SIG-M5 (cell line): Measurements from ENCODE around the gene TMEM72.

Source experiments
- DNase-seq: peaks from one replicate; lab custom pipeline; 2025; lab: John Stamatoyannopoulos, UW

TMEM72 gene

DNA sequence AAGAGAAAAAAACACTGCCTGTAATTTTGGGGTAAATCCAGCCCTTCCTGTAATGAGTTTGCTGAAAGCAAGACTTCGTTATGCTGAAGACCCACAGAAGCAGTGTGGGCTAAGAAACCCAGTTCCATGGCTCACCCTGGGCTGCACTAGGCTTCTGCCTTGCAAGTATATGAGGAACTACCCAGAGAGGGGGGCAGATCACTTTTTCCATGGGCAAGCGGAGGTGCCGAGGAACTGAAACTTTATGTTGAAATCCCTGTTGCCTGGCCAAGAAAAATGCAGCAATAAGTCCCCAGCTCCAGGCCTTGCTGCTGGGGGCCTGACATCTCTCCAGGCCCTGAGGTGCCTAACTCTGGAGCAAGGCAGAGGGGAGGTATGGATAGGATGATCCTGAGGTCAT, 57.0 kb downstream of the TMEM72 start:
- peak; percentile 91 for DNase-seq

DNA sequence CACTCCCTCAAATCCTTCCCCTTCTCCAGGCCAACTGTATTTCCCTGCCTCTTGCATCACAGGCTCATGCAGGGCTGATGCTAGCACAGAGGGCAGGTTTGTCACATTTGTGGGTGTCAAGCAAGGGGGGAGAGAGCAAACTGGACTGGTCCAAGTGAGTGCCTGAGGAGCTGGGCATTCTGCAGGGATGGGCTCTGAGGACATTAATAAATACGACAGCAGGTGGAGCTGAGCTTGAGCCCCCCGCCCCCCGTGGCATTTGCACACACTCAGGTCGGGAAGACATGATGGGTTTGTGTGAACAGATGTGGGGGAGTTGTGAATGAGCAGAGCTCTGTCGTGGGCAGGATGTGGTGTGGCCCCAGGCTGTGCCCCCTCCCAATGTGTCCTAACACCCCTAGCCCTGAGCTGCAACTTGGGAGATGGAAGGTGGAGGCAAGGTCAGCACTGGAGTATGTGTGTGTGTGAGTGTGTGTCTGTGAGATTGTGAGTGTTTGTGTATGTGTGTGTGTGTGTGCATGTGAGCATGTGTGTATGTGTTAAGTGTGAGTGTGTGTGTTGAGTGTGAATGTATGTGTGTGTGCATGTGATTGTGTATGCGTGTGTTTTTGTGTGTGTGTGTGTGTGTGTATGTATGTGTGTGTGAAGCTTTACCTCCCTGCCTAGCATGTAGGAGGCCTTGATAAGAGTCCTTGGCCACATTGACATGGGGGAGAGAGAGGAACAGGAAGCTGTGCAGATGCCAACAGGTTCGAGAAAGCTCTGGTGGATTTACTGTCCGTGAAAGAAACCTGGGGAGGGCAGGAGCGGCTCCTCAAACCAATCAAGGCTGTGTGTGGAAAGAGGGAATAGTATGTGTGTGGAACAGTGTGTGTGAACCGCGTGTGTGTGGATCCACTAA, 57.6 kb downstream of the TMEM72 start:
- DNase-seq = peak; percentile 27

DNA sequence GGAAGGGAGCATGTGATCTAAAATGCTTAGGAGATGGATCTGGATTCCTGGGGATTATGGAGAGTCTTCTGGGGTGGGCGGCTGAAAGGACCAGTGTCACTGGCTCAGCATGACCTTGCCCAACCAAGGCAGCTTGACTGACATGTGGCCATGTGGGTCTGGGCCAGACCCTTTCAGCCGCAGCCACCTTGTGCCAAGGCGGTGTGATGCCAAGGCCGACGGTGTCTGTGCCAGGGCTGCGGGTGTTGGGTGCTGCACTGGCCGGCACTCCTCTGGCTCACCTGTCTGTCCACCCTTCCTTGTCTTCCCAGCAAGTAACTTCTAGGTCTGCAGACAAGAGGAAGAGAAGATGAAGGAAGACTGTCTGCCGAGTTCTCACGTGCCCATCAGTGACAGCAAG, 58.7 kb downstream of the TMEM72 start:
- DNase-seq = no peak

DNA sequence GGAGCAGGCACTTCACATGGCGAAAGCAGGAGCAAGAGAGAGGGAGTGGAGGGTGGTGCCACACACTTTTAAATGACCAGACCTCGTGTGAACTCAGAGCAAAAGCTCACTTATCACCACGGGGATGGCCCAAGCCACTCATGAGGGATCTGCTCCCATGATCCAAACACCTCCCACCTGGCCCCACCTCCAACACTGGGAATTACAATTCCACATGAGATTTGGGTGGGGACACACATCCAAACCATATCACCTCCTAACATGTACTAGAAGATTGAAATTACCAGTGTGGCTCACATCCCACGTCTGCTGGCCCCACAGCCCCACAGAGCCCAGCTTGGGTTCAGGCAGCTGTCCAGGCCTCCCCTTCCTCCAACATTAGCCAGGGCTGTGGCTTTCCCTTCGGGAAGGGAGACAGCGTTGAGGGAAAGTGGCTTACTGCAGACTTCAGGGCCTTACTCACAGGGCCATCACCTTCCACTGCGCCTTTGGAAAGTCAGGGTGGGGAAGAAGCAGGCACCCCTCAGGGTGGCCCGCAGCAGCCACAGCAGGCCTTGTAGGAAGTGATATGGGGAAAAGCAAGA, 59.8 kb downstream of the TMEM72 start:
- no peak for DNase-seq

DNA sequence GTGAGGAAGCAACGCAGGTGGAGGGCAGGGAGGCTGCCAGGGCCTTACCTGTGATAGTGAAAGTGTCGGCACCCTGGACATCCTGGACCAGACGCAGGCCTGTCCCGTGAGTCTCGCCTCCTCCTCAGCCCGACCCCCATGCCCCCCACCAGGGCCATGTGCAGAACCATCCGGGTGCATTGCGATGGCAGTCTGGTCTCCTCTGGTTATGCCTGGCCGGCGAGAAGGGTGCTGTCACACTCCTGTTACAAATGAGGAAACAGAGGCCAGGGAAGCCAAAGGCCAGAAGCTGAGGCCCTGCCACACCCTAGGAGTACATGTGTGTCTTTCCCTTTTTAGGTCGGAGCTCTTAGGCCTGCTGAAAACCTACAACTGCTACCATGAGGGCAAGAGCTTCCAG, 60.3 kb downstream of the TMEM72 start:
- no peak for DNase-seq

DNA sequence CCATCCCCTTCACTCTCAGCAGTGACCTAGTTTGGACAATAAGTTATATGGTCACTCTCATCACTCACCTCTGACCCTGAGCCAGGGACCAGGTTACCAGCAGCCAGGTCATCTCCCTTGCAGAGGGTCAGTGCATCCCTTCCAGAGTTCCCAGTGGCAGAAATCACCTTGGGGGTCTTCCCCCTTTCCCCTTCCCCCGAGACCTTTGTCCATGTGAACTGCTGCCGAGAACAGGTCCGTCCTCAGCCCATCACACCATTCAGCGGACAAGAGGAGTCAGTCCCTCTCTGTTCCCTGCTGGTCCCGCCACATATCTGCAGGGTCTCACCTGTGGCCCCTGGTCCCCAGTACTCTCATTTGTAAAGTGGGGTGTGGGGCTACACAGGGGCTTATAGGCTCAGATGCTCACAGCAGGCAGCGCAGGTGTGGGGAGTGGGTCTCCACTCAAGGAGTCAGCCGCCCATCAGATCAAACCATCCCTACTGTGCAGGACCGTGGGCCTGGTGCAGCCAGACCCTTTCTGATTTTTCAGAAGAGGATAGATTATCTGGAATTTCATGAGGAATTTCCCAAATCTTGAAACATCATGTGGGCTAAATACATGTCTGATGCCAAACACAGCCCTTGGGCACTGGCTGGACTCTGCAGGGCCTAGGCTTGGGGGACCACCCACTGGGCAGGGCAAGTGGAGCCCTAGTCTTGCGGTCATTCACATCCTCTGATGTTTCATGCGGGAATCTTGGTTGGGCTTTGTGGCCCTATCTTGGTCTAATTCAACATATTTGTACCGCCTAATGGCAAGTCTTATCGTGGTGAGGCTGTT, 61.0 kb downstream of the TMEM72 start:
- no peak for DNase-seq

DNA sequence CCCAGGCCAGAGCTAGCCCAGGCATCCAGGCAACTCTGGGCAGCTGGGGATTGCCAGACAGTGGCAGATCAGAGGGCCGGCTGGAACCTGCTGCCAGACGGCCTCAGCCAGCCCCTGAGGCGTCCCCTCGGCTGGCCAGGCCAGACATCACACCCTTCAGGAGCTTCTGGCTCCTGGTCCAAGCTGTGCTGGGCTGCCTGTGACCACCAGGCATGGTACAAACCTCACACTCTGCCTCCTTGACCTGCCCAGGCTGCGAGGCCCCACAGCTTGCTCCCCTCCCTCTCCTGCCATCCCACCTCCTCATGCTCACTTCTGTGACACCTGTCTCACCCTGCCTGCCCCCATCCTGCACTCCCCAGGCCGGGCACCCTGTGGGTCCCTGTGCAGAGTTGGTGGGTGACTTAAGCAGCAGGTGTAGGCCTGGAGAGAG, 61.8 kb downstream of the TMEM72 start:
- no peak for DNase-seq

DNA sequence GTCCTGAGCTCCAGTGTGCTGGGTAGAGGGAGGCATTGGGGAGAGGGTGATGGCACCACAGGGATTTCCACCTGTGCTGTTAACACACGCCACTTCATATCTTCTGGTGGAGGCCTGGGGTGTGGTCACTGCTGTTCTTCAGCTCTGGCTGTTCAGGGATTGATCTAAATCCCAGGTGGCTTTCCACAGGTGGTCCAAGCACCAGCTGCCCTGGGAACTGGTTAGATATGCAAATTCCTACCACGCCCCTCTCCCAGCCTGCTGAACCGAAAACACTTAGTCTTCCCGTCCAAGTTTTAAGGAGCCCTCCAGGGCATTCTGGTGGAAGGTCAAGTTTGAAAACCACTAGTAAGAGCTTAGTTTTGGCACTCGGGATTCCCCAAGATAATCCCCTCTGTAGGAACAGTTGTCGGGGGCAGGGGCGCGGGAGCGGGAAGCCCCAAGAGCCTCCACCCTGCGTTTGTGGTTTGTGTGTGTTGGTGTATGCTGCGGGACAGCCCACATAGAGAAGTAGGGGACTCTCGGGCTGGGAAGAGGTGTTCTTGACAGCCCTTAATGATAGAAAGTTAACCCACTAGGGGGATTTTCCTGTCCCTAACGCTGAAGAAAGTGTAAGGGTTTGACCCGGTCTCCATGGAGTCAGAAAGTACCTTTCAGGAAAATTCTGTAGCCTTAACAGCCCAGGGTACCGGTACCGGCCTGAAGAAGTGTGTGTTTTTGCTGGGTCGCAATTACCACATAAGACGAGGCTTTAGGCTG, 62.4 kb downstream of the TMEM72 start:
- no peak for DNase-seq

DNA sequence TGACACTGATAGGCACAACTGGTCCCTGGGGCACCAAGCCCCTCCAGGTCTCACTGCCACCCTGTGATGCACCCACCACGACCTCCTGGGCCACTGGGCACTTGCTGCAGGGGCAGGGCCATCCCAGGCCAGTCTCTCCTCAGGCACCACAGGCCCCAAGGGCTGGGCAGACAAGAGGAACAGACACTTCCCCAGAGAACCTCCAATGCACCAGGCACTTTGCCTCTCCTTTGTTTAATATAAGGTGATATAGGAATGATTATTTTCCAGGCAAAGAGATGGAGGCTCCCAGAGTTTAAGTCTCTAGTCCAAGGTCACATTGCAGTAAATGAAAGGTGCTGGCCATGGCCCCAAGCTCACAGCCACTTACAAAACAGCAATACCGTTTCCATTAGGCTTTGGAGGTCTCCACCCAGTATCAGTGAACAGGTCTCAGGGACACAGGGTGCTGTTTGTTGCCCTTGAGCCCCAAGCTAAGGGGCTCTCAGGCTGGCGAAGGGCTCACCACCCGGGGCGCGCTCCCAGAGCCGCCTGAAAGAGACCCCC, 63.0 kb downstream of the TMEM72 start:
- no peak for DNase-seq

DNA sequence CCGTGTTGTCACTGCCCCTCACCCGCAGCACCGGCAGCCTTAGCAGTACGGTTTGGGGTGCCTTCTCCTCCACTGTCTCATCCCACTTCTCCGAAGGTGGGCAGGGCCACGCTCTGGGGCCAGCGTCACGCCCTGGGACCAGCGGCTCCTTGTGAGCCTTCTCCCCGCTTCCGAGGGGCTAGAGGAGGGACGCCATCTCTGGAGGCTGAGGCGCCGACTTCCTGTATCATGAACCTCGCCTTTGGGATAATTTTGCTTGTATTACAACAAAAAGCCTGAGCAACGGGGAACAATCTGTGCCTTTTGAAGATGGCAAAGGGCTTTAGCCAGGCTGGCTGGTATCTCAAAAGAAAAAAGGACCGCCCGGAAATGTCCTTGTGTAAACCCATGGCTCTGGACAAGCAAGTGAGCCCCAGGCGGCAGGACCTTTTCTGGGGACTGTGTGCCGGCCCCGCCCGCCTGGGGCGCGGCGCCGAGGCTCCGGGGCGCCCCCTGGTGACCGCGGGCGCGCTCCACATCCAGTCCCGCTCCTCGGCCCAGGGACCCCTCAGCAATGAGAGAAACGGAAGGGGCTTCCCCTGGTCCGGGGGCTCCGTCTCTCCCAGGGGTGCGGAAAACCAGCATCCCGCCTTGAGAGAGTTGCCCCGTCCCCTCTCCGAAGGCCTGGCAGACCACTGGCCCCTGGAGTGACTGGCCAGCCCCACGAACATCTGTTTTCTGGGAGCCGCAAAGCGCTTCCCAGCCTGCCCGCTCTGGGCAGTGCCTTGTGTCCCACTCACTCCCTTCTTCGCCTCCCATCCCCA, 63.7 kb downstream of the TMEM72 start:
- DNase-seq = no peak

DNA sequence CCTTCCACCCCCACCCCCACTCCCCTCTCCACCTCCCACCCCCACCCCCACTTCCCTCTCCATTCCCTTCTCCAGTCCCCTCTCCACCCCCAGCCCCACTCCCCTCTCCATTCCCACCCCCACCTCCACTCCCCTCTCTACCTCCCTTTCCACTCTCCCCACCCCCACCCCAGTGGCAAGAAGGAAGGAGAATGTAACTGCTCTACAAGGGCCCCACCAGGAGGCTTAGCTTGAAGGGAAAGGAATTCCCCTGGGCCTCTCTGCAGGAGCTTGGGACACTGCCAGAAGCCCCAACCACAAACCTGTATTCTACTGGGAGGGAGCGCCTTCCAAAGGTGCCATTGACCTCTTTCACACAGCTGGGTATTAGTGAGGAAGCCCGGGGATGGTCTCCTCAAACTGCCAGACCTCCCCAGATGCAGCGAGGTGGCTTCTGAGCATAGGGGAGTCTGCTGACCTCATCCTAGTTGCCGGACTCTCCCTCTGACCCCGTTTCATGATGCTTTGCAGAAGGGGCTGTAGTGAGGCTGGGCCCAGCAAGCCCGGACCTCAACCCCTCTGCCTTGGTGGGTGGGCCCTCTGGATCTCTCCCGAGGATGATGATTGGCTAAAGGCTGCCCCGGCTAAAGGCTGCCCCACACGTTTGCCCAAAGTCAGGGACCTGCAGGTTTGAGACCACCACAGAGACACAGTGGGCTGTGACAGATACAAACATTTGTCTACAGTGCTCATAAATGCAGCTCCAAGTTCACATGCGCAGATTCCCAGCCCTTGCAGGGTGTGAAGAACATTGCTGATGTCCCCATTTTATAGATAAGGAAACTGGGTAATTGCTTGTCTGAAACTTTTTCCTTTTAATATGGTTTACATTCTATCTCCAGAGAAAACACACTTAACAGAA, 64.5 kb downstream of the TMEM72 start:
- DNase-seq = no peak

DNA sequence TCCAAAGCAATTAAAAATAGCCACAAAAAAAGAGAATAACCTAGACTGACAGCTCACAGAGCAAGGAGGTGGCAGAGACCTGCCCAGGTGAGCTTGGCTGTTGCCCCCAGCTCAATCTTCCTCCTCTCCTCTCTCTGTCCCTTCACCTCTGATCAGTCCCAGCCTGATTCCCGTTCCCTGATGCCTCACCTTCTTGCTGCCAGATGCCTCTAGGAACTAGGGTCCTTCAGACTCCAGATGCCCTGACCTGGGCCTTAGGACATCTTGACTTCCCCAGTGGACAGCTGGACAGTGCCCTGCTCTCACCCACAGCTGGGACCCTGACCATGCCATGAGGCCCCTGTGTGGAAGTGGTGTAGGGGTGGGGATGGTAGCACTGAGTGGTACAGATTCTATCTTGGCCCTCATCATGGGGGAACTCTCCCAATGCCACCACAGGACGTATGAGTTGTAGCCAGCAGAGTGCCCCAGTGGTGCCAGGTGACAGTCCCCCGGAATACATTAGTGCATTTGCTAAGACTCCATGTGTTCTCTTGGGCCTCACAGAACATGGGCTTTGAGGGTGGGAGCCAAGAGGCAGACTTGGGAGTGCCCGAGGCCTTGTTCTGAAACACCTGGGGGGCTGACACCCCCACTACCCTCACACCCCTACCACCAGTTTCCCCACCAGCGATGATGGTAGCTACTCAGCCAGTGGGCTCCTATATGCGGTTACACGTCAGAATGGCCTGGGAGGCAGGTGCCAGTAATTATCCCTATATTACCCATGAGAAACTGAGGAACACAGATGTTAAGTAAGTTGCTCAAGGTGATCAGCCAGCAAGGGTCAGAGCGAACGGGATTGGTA, 65.4 kb downstream of the TMEM72 start:
- no peak for DNase-seq

DNA sequence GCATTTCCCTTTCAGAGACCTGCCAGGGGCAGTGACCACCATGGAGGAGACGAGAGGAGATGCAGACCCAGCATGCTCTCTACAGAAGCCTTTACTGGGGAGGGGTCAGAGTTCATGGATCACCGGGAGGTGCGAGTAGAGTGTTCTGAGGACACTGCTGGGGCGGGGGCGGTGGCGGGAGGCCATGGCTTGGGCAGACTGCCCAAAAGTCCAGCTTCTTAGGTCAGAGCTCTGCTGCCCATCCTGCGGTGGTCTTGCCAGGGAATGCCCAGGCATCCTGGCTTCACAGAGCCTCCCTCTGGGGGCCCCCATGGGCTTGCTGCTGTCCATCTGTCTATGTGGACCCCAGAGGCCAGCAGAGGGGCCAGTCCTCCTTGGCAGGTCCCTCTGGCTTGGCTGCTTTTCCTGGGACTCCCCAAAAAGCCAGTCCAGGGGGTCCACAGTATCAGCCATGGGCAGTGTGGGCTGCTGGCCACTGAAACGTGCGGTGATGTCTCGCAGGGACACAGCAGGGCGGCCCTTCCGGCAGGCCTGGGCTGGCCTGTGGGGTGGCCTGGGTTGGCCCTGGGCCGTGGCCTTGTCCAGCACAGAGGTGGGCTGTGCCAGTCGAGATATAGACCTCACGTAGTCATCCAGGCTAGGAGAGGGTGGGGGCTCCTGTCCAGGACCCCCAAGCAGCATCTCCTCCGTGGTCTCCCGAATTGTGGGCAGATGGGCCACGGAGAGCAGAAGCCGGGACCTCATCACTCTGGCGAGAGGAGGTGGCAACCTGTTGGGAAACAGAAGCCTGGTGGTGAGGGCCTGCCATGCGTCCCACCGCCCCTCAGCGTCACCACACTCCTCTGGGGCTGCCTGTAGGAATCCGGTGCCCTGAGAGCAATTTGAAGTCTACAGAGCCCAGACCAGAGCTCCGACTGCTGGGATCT, 66.4 kb downstream of the TMEM72 start:
- DNase-seq = no peak

DNA sequence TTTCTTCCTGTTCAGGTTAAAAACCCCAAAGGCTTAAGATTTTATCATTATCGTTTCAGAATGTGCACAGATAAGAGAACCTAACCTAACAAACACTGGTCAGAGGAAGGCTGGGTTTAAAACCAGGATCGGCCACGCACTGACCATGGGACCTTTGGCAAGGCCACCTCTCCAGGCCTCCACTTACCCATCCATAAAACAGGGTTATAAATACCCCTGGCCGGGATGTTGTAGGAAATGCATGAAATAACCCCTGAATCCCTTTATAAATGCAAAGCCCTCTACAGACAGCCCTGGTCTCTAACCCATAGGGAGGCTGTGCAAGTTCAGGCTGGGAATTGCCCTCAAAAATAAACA, 67.1 kb downstream of the TMEM72 start:
- DNase-seq = no peak

DNA sequence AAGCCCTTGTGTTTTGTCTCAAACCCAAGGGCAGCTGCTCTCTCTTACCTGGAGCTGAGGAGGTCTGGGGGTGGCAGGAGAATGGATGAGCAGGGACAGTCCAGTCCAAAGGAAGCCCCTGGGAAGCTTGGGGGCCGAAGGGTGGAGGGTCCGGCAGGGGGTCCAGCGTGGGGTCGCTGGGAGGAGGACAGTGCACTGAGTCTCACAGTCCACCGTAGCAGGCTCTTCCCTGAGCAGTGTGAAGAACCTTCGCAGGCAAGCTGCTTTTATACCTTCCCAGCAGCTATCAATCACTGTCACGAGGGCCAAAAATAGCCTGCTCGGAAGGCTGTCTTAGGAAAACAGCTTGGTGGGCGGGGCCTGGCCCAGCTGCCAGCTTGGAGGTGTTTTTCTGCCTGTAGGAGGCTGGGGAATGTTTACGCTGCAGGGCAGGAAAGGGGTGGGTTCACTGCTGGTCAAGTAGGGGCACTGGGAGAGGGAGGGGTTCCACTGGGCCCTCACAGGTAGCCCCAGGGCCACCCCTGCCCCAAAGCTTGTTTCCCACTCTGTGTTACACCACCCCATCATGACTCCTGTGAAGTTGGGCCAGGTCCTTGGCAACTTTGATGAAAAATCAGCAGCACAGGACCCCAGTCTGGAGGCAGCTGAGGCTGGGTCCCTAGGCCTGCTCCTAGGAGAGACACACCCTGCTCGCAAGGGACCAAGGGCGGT, 67.6 kb downstream of the TMEM72 start, which contains the start of gene DEPP1:
TSS of gene DEPP1 (minus strand) at position 240 of the 711 bp plus-strand sequence. CDS start 779 bp downstream, outside the sequence.
- DNase-seq = no peak

DNA sequence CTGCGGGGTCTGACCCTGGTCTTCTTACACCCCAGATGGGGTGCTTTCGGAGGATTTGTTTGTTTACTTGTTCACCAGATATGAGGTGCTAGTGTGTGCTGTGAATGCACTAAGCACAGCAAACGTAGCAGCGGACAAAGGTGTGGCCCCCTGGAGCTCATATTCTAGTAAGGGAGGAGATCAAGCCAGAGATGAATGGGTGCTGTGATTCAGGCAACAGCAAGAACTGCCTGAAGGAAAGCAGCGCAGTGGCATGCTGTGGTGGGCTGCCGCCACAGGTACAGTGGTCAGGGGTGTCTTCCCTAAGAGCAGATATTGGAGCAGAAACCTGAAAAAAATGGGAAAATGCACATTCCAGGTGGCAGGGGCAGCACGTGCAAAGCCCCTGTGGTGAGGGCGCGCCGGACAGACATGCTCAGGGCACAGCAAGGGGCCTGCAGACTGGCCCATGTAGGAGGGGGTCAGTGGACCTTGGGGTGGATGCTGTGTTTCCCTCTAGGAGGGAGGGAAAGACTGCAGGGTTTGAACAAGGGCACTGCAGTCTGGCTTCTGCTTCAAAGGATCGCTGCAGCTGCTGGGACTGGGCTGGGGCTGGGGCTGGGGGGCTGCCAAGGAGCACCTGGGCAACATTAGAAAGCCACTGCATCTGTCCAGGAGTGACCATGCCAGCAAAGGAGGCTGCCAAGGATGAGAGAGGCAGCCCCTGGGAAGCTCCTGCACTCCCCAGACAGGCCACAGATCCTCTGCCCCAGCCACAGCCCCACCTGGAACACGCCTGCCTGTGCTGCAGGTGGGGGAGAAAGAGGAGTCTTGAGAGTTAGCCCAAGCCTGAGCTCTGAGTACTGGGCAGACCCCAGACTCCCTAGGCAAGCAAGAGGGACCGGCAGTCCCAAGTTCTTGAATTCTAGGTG, 68.4 kb downstream of the TMEM72 start:
- DNase-seq = no peak
